Brain microvascular endothelial cell (primary cell): ENCODE measurements around the gene COL13A1.

Experiments used
- DNase-seq: peaks from one replicate; pipeline ENCODE4 v3.0.0-alpha.2; 2020
- H3K27ac ChIP-seq: fragments of 250-450 bp; sonication (Bioruptor Pico); 2 replicates; pipeline ENCODE4 v1.5.1; 2020; ENCODE audit warnings: mild to moderate bottlenecking, moderate library complexity
- H3K27me3 ChIP-seq: fragments of 250-450 bp; sonication (Bioruptor Pico); replicated peaks from 2 replicates; pipeline ENCODE4 v1.5.1; 2020; ENCODE audit warnings: mild to moderate bottlenecking
- H3K36me3 ChIP-seq: fragments of 250-450 bp; sonication (Bioruptor Pico); replicated peaks from 2 replicates; pipeline ENCODE4 v1.5.1; 2020; ENCODE audit warnings: mild to moderate bottlenecking
- H3K4me3 ChIP-seq: 2 replicates; pipeline ENCODE4 v1.5.1; 2011; ENCODE audit warnings: low read depth, mild to moderate bottlenecking, control low read depth, low read length, moderate library complexity
- in situ Hi-C: cut with HindIII; loops from 2 replicates; pipeline ENCODE4 v1.10.0; 2017; ENCODE audit warnings: low sequenced_read_pairs, low pct_ligation_motif_present
- TF ChIP-seq, protein P1 (sequence below): IDR thresholded peaks from 2 replicates; pipeline ENCODE4 v1.5.1; 2011; ENCODE audit warnings: low read depth, mild to moderate bottlenecking, moderate library complexity, low read length, control low read depth, inconsistent platforms; ENCODE audit errors: missing control alignments

COL13A1 gene

GRCh38 chr10:69861251-69862240, 59.8 kb downstream of the COL13A1 start:
- TF ChIP-seq, protein P1, sequence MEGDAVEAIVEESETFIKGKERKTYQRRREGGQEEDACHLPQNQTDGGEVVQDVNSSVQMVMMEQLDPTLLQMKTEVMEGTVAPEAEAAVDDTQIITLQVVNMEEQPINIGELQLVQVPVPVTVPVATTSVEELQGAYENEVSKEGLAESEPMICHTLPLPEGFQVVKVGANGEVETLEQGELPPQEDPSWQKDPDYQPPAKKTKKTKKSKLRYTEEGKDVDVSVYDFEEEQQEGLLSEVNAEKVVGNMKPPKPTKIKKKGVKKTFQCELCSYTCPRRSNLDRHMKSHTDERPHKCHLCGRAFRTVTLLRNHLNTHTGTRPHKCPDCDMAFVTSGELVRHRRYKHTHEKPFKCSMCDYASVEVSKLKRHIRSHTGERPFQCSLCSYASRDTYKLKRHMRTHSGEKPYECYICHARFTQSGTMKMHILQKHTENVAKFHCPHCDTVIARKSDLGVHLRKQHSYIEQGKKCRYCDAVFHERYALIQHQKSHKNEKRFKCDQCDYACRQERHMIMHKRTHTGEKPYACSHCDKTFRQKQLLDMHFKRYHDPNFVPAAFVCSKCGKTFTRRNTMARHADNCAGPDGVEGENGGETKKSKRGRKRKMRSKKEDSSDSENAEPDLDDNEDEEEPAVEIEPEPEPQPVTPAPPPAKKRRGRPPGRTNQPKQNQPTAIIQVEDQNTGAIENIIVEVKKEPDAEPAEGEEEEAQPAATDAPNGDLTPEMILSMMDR, result peak; percentile 67
- Histone ChIP-seq H3K36me3 (no peaks in the 10 kb centered on the region), H3K27ac (no peak overlapping the region), H3K4me3 (no peak overlapping the region), H3K27me3 (no peaks in the 10 kb centered on the region)
- in situ Hi-C loops, result no loop called here
- DNase-seq, result peak; percentile 62

DNA sequence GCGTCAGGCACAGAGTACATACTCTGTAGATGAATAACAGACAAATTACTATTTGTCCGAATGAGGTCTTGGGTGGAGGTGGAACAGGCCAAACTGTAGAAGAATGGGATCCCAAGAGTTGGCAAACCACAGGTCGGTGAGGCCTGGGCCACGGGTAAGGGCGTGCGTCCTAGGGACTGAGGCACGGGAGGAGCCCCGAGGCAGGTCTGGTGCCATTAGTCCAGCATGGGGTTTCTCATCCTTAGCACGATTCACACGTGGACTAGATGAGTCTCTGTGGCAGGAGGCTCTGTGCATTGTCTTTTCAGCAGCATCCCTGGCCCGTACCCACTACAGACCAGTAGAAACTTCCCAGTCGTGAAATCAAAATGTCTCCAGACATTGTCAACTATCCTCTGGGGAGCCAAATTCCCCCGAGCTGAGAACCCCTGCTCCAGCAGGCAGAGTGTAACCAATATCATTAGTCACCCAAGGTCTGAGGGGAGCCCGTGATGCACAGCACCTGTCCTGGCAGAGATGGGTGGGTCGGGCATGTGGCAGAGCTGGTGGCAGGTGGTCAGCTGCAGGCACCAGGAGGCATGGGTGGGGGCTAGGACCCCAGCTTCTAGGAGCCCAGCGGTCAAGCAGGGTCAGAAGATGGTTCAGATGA, 61.3 kb downstream of the COL13A1 start:
- Histone ChIP-seq H3K27ac (peak overlapping the region; percentile 49), H3K27me3 (no peaks in the 10 kb centered on the region), H3K4me3 (no peak overlapping the region), H3K36me3 (no peaks in the 10 kb centered on the region)
- TF ChIP-seq, protein P1, result no peak
- DNase-seq, result no peak
- in situ Hi-C loops, result no loop called here

DNA sequence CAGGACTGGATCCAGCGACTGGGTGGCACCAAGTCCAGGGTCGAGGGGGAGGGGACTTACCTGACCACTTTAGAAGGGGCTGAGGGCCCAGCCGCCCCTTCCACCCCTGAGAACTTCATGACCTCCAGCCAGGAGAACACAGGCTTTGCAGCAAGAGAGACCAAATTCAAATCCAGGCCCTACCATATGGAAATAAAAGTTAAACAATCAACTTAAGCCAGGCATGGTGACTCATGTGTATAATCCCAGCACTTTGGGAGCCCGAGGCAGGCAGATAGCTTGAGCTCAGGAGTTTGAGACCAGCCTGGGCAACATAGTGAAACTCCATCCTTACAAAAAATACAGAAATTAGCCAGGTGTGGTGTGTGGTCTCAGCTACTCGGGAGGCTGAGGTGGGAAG, 61.9 kb downstream of the COL13A1 start:
- H3K27ac ChIP-seq, result peak overlapping the region; percentile 49
- no peak overlapping the region for H3K4me3 ChIP-seq
- H3K27me3 ChIP-seq, result no peaks in the 10 kb centered on the region
- TF ChIP-seq, protein P1, result no peak
- H3K36me3 ChIP-seq, result no peaks in the 10 kb centered on the region
- peak; percentile 41 for DNase-seq
- in situ Hi-C loops, result no loop called here

DNA sequence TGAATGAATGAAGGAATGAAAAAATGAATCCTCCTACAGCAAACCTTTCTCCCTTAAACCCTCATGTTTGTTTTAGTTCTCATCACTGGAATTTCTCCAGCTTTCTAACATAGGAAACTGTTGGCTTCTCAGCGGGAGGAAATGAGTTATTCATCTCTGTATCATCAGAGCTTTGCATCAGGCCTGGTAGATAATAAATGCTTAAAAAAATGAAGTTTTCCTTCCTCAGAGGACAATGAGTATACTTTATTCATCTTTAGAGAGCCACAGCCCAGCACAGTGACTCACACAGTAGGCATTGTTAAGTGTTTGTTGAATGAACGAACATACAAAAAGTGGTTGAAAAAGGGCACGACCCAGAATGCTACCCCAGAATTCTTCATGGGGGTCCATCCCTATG, 62.6 kb downstream of the COL13A1 start:
- Histone ChIP-seq H3K27ac (peak overlapping the region; percentile 70), H3K36me3 (no peaks in the 10 kb centered on the region), H3K27me3 (no peaks in the 10 kb centered on the region), H3K4me3 (no peak overlapping the region)
- TF ChIP-seq, protein P1, result no peak
- DNase-seq, result peak; percentile 86
- in situ Hi-C loops, result no loop called here

DNA sequence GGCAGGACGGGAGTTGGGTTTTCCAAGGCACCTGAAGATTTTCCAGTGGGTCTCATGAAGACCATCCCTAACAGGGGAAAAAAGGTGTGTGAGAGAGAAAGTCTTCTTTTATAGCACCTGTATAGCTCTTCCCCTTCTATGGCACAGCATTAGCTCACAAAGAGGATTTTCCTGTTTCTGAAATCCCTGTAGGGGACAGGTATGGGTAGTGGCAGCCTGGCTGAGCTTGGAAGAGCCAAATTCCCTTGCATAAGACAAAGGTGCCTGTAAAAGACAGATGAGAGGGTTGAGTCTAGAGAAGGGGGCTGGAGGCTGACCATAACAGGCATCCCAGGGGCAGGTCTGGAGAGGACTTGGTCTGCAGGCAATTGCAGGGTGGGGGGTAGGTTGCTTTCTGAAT, 63.7 kb downstream of the COL13A1 start:
- in situ Hi-C loops, result no loop called here
- no peak overlapping the region for H3K27ac ChIP-seq

More for the DNA sequence above, 63.7 kb downstream of the COL13A1 start:
- no peak for DNase-seq
- Histone ChIP-seq H3K4me3 (no peak overlapping the region), H3K36me3 (no peaks in the 10 kb centered on the region), H3K27me3 (no peaks in the 10 kb centered on the region)
- TF ChIP-seq, protein P1, result no peak
